ENCODE data around the gene RYR1. TPM values are rescaled to one million over a fixed set of nuclear protein-coding genes. Genes with fewer than 3 reads are reported as not detected.
"Not testable (repeated sequence)": the region's sequence is repeated elsewhere in the genome, so short reads cannot be mapped to it uniquely, and the experiment has no call there.

The RYR1 gene
- total RNA-seq, 4 donors from 2014 or later, result 8.4 to 35.1 (median 16.6) TPM

GRCh38 chr19:38488776-38489481 lies 55.4 kb downstream of the RYR1 start:
- 80 to 84% methylated on average over 9 of the region's 9 CpGs for WGBS, 2 donors
- H3K4me3 ChIP-seq (ENCODE audit: low read depth, poor library complexity, severe bottlenecking), result no peak overlapping the region
- DNase-seq (ENCODE audit: low spot score in 2 of 2), result no peak
- TF ChIP-seq CTCF (IDR thresholded peaks at IDR 0.05), result no peak
- intact Hi-C loops (cut with DNase I; ENCODE audit: low total_unique reads), result no loop called here

- no peak overlapping the region for H3K4me3 ChIP-seq (ENCODE audit: low read depth, poor library complexity, severe bottlenecking)
- TF ChIP-seq POLR2A (IDR thresholded peaks at IDR 0.05) (no peak), CTCF (IDR thresholded peaks at IDR 0.05) (no peak)
- DNase-seq (ENCODE audit: low spot score in 2 of 2), result no peak
- intact Hi-C loops (cut with DNase I; ENCODE audit: low total_unique reads), result no loop called here
- WGBS, 2 donors, result 89 to 90% methylated on average over 2 of the region's 2 CpGs
These were observed 57.4 kb downstream of the RYR1 start for GRCh38 chr19:38490861-38491260.

- 81 to 85% methylated on average over 9 of the region's 9 CpGs for WGBS, 2 donors
- no peak overlapping the region for H3K4me3 ChIP-seq (ENCODE audit: low read depth, poor library complexity, severe bottlenecking)
- TF ChIP-seq POLR2A (IDR thresholded peaks at IDR 0.05), result no peak
- no peak for TF ChIP-seq CTCF (IDR thresholded peaks at IDR 0.05)
- intact Hi-C loops (cut with DNase I; ENCODE audit: low total_unique reads), result no loop called here
- DNase-seq (ENCODE audit: low spot score in 2 of 2), result no peak
These were observed 58.8 kb downstream of the RYR1 start for GRCh38 chr19:38492181-38492813.

GRCh38 chr19:38494379-38494778 lies 60.9 kb downstream of the RYR1 start:
- no peak overlapping the region for H3K4me3 ChIP-seq (ENCODE audit: low read depth, poor library complexity, severe bottlenecking)
- intact Hi-C loops (cut with DNase I; ENCODE audit: low total_unique reads), result no loop called here
- 82 to 85% methylated on average over 12 to 21 of the region's 21 CpGs for WGBS, 2 donors
- TF ChIP-seq POLR2A (IDR thresholded peaks at IDR 0.05) (no peak), CTCF (IDR thresholded peaks at IDR 0.05) (no peak)
- no peak for DNase-seq (ENCODE audit: low spot score in 2 of 2)

GRCh38 chr19:38495375-38495774 lies 61.9 kb downstream of the RYR1 start:
- WGBS, 2 donors, result 88 to 93% methylated on average over 2 of the region's 2 CpGs

GRCh38 chr19:38496116-38496515 lies 62.6 kb downstream of the RYR1 start:
- 89 to 92% methylated on average over 15 to 17 of the region's 17 CpGs for WGBS, 2 donors
- no peak for TF ChIP-seq POLR2A (IDR thresholded peaks at IDR 0.05)
- TF ChIP-seq CTCF (IDR thresholded peaks at IDR 0.05), result no peak
- H3K4me3 ChIP-seq (ENCODE audit: low read depth, poor library complexity, severe bottlenecking), result no peak overlapping the region
- no peak for DNase-seq (ENCODE audit: low spot score in 2 of 2)
- intact Hi-C loops (cut with DNase I; ENCODE audit: low total_unique reads), result no loop called here

More at GRCh38 chr19:38495375-38495774, 61.9 kb downstream of the RYR1 start:
- DNase-seq (ENCODE audit: low spot score in 2 of 2); intact Hi-C loops (cut with DNase I; ENCODE audit: low total_unique reads); H3K4me3 ChIP-seq (ENCODE audit: low read depth, poor library complexity, severe bottlenecking): not testable (repeated sequence)

Measured in lower leg skin (tissue), 4 donors.